IMR-90 (cell line): ENCODE measurements around the gene KCNQ1. TPM values are rescaled to one million over a fixed set of nuclear protein-coding genes. Genes with fewer than 3 reads are reported as not detected.

Source experiments
- ATAC-seq: fragments of 200-7000 bp; cut with Tn5 transposase; 2 replicates; pipeline ENCODE4 v1.9.1; 2020; ENCODE audit warnings: low read depth, mild to moderate bottlenecking, moderate library complexity
- BruUV-seq: library from RNA; stranded (reverse); fragments of 400-500 nt; replicated peaks from 2 replicates; lab custom pipeline; 2021; lab: Mats Ljungman, UMichigan
- CTCF ChIA-PET: fragments of 300-600 bp; formaldehyde crosslinking; extraction: SDS; loops from one replicate; lab custom pipeline; 2021; ENCODE audit warnings: antibody characterized with exemption; lab: Yijun Ruan, JAX
- POLR2A ChIA-PET: fragments of 300-600 bp; sonication (Branson Sonifier 250); formaldehyde crosslinking; loops from one replicate; lab custom pipeline; 2022; ENCODE audit warnings: antibody characterized with exemption; ENCODE audit not compliant: unreplicated experiment; lab: Charles Lee
- DNase-seq: peaks from one replicate; pipeline ENCODE4 v3.0.0; 2013
- H2AFZ ChIP-seq: replicated peaks from 2 replicates; pipeline ENCODE3; 2013; ENCODE audit warnings: low read length, mild to moderate bottlenecking; ENCODE audit not compliant: poor library complexity
- H2AK5ac ChIP-seq: 2 replicates; pipeline ENCODE4 v1.6.1; 2013; ENCODE audit warnings: low read depth, low read length, inconsistent platforms
- H2AK9ac ChIP-seq: replicated peaks from 2 replicates; pipeline ENCODE3; 2013; ENCODE audit warnings: mild to moderate bottlenecking, low read depth, low read length, moderate library complexity; ENCODE audit not compliant: poor library complexity
- H2BK120ac ChIP-seq: 2 replicates; pipeline ENCODE4 v1.6.1; 2013; ENCODE audit warnings: low read depth, low read length, inconsistent platforms
- H2BK15ac ChIP-seq: 3 replicates; pipeline ENCODE4 v1.6.1; 2013; ENCODE audit warnings: low read depth, low read length, inconsistent platforms
- H2BK20ac ChIP-seq: 2 replicates; pipeline ENCODE4 v1.6.1; 2013; ENCODE audit warnings: low read depth, mild to moderate bottlenecking, inconsistent platforms, low read length, moderate library complexity
- H2BK5ac ChIP-seq: 2 replicates; pipeline ENCODE4 v1.6.1; 2013; ENCODE audit warnings: mild to moderate bottlenecking, low read depth, low read length, inconsistent platforms; ENCODE audit not compliant: poor library complexity, severe bottlenecking
- H3K14ac ChIP-seq: replicated peaks from 2 replicates; pipeline ENCODE4 v1.6.1; 2013; ENCODE audit warnings: low read depth, low read length, inconsistent platforms
- H3K18ac ChIP-seq: 2 replicates; pipeline ENCODE4 v1.6.1; 2013; ENCODE audit warnings: low read depth, low read length, control low read depth
- H3K23ac ChIP-seq: 2 replicates; pipeline ENCODE4 v1.6.1; 2013; ENCODE audit warnings: low read depth, low read length, inconsistent platforms
- H3K27ac ChIP-seq: 2 replicates; pipeline ENCODE4 v1.5.1; 2013; ENCODE audit warnings: mild to moderate bottlenecking, control low read depth, low read length; ENCODE audit not compliant: insufficient read depth
- H3K27me3 ChIP-seq: 2 replicates; pipeline ENCODE4 v1.6.1; 2013; ENCODE audit warnings: low read length; ENCODE audit not compliant: control insufficient read depth, insufficient read depth
- H3K36me3 ChIP-seq: 2 replicates; pipeline ENCODE4 v1.6.1; 2013; ENCODE audit warnings: low read length, mixed read lengths; ENCODE audit not compliant: control insufficient read depth, insufficient read depth
- H3K4ac ChIP-seq: 2 replicates; pipeline ENCODE4 v1.6.1; 2013; ENCODE audit warnings: low read depth, low read length, inconsistent platforms
- H3K4me1 ChIP-seq: 2 replicates; pipeline ENCODE4 v1.6.1; 2013; ENCODE audit warnings: low read length, mixed read lengths; ENCODE audit not compliant: control insufficient read depth, insufficient read depth
- H3K4me2 ChIP-seq: 2 replicates; pipeline ENCODE4 v1.6.1; 2013; ENCODE audit warnings: low read depth, mild to moderate bottlenecking, control low read depth, low read length, moderate library complexity
- H3K4me3 ChIP-seq: 2 replicates; pipeline ENCODE4 v1.5.1; 2013; ENCODE audit warnings: low read depth, mild to moderate bottlenecking, control low read depth, low read length, moderate library complexity; ENCODE audit not compliant: insufficient read depth
- H3K56ac ChIP-seq: 2 replicates; pipeline ENCODE4 v1.6.1; 2013; ENCODE audit warnings: low read length, inconsistent platforms; ENCODE audit not compliant: insufficient read depth; ENCODE audit errors: extremely low read depth
- H3K79me1 ChIP-seq, 2 experiments: 2 replicates each; pipeline ENCODE4 v1.6.1; 2013; ENCODE audit warnings: low read length in 2 of 2, inconsistent platforms in 1 of 2, low read depth in 1 of 2
- H3K9ac ChIP-seq: 2 replicates; pipeline ENCODE4 v1.6.1; 2013; ENCODE audit warnings: low read depth, low read length, control low read depth
- H3K9me1 ChIP-seq: 2 replicates; pipeline ENCODE4 v1.6.1; 2013; ENCODE audit warnings: low read length, inconsistent platforms; ENCODE audit not compliant: insufficient read depth
- H3K9me3 ChIP-seq: 2 replicates; pipeline ENCODE4 v1.6.1; 2013; ENCODE audit warnings: low read length; ENCODE audit not compliant: control insufficient read depth, insufficient read depth
- H4K20me1 ChIP-seq: 2 replicates; pipeline ENCODE4 v1.6.1; 2013; ENCODE audit warnings: low read length, inconsistent platforms; ENCODE audit not compliant: insufficient read depth
- H4K5ac ChIP-seq: 2 replicates; pipeline ENCODE4 v1.6.1; 2013; ENCODE audit warnings: mild to moderate bottlenecking, low read depth, low read length, control low read depth
- H4K8ac ChIP-seq, 2 experiments: 2 replicates each; pipeline ENCODE4 v1.6.1; 2013; ENCODE audit warnings: low read depth in 2 of 2, low read length in 2 of 2, control low read depth in 1 of 2, inconsistent platforms in 1 of 2
- H4K91ac ChIP-seq: 2 replicates; pipeline ENCODE4 v1.6.1; 2013; ENCODE audit warnings: low read depth, low read length, inconsistent platforms; ENCODE audit not compliant: insufficient read depth
- BHLHE40 ChIP-seq: fragments of 150-350 bp; IDR thresholded peaks from 2 replicates; pipeline ENCODE4 v1.6.1; 2016; ENCODE audit warnings: mild to moderate bottlenecking, low read depth, low read length
- CEBPB ChIP-seq: IDR thresholded peaks from 2 replicates; pipeline ENCODE4 v1.6.1; 2012; ENCODE audit warnings: low read depth, low read length, improper control_type of control experiment
- CHD1 ChIP-seq: IDR thresholded peaks from 2 replicates; pipeline ENCODE4 v1.6.1; 2012; ENCODE audit warnings: low read depth, low read length, improper control_type of control experiment
- CTCF ChIP-seq: conservative IDR thresholded peaks from 2 replicates; pipeline ENCODE4 v1.5.1; 2012; ENCODE audit warnings: mild to moderate bottlenecking, low read depth, low read length, improper control_type of control experiment
- ELK1 ChIP-seq: fragments of 150-350 bp; IDR thresholded peaks from 2 replicates; pipeline ENCODE4 v1.6.1; 2016; ENCODE audit warnings: low read depth, mild to moderate bottlenecking, low read length, moderate library complexity, borderline replicate concordance
- MAFK ChIP-seq: IDR thresholded peaks from 2 replicates; pipeline ENCODE4 v1.6.1; 2012; ENCODE audit warnings: low read depth, low read length, improper control_type of control experiment
- MAZ ChIP-seq: IDR thresholded peaks from 2 replicates; pipeline ENCODE4 v1.6.1; 2012; ENCODE audit warnings: low read depth, mild to moderate bottlenecking, low read length, improper control_type of control experiment, moderate library complexity, borderline replicate concordance
- MXI1 ChIP-seq: IDR thresholded peaks from 2 replicates; pipeline ENCODE4 v1.6.1; 2012; ENCODE audit warnings: low read depth, mild to moderate bottlenecking, low read length, moderate library complexity, borderline replicate concordance
- NFE2L2 ChIP-seq: fragments of 150-350 bp; IDR thresholded peaks from 2 replicates; pipeline ENCODE4 v1.6.1; 2016; ENCODE audit warnings: low read depth, mild to moderate bottlenecking, low read length
- POLR2A ChIP-seq: IDR thresholded peaks from 2 replicates; pipeline ENCODE4 v1.6.1; 2012; ENCODE audit warnings: mild to moderate bottlenecking, low read depth, low read length
- RCOR1 ChIP-seq: IDR thresholded peaks from 2 replicates; pipeline ENCODE4 v1.6.1; 2012; ENCODE audit warnings: mild to moderate bottlenecking, low read length, improper control_type of control experiment; ENCODE audit not compliant: insufficient replicate concordance
- RFX5 ChIP-seq: IDR thresholded peaks from 2 replicates; pipeline ENCODE4 v1.8.0; 2012; ENCODE audit warnings: low read depth, mild to moderate bottlenecking, low read length, moderate library complexity
- SMC3 ChIP-seq: fragments of 150-350 bp; IDR thresholded peaks from 2 replicates; pipeline ENCODE4 v1.6.1; 2016; ENCODE audit warnings: low read depth, mild to moderate bottlenecking, antibody characterized with exemption, low read length, moderate library complexity
- USF2 ChIP-seq: fragments of 150-350 bp; IDR thresholded peaks from 2 replicates; pipeline ENCODE4 v1.6.1; 2017; ENCODE audit warnings: mild to moderate bottlenecking, antibody characterized with exemption, low read length, low read depth
- WGBS, 2 experiments: methylation state at CpG; one replicate each; pipeline versions ENCODE4 v1.1.5 to v1.1.7; 2013; ENCODE audit warnings: missing lambda C conversion rate in 2 of 2; ENCODE audit not compliant: insufficient read length in 1 of 2; ENCODE audit errors: extremely low coverage in 2 of 2; 5-methylcytosine and 5-hydroxymethylcytosine counted together
- dilution Hi-C: fragments of 300-500 bp; cut with HindIII; formaldehyde crosslinking; loops from one replicate; pipeline ENCODE4 v1.14.3; 2018; ENCODE audit warnings: low sequenced_read_pairs; ENCODE audit not compliant: unreplicated experiment
- in situ Hi-C: fragments of 300-500 bp; cut with MboI; formaldehyde crosslinking; loops from 3 replicates; pipeline ENCODE4 v1.14.3; 2019; ENCODE audit warnings: low sequenced_read_pairs, inconsistent platforms, mixed read lengths
- intact Hi-C: fragments of 100-400 bp; cut with micrococcal nuclease; formaldehyde crosslinking; loops from 2 replicates; pipeline ENCODE4 v1.10.0; 2022
- polyA plus RNA-seq, 3 experiments: library from polyadenylated mRNA; depleted of rRNA; stranded (reverse); fragments of >200 nt; gene quantifications; 2 replicates each; pipeline ENCODE4 v1.2.3, GENCODE V29; 2012; ENCODE audit warnings: low replicate concordance in 1 of 3
- total RNA-seq: library from RNA; depleted of rRNA; stranded (reverse); fragments of >200 nt; gene quantifications from 2 replicates; pipeline ENCODE4 v1.2.3, GENCODE V29; 2012

Gene KCNQ1
- total and polyA plus RNA-seq, 2 of the 4 experiments (the other 2 are of a cell fraction) = 0.07 TPM; not detected in 1

- H4K20me1 ChIP-seq = no peaks in the 10 kb centered on the region
- ATAC-seq (no peak), DNase-seq (no peak)
- no peak overlapping the region for H3K27ac ChIP-seq
- peaks cover 2% of the 10 kb centered on the region for H3K9me3 ChIP-seq
- in situ Hi-C loops = no loop called here
- BruUV-seq = no TSS peak
- H3K14ac ChIP-seq = no peak overlapping the region
- no peak overlapping the region for H3K4ac ChIP-seq
- H3K9me1 ChIP-seq = no peaks in the 10 kb centered on the region
- POLR2A ChIA-PET = no interaction called here
- intact Hi-C loops = no loop called here
- no peak overlapping the region for H3K23ac ChIP-seq
- no peak overlapping the region for H2BK5ac ChIP-seq
- H2AK5ac ChIP-seq = no peak overlapping the region
- dilution Hi-C loops = no loop called here
- no peak overlapping the region for H2AFZ ChIP-seq
- H2BK120ac ChIP-seq = no peak overlapping the region
- no peak overlapping the region for H3K56ac ChIP-seq
- H3K27me3 ChIP-seq = peaks cover 61% of the 10 kb centered on the region
- H3K79me1 ChIP-seq = no peaks in the 10 kb centered on the region
- H3K4me1 ChIP-seq = no peaks in the 10 kb centered on the region
- no peak overlapping the region for H3K4me2 ChIP-seq
- 76% methylated on average over 5 of the region's 7 CpGs; no CpG with 5 or more reads in 1 of the 2 experiments for WGBS, 2 experiments
- no peak overlapping the region for H2BK15ac ChIP-seq
- H3K36me3 ChIP-seq = no peaks in the 10 kb centered on the region
- H3K18ac ChIP-seq = no peak overlapping the region
- CTCF ChIA-PET = no interaction called here
- no peak overlapping the region for H3K4me3 ChIP-seq
- no peak overlapping the region for H2BK20ac ChIP-seq
- no peak overlapping the region for H4K5ac ChIP-seq
- TF ChIP-seq RCOR1 (no peak), MAFK (no peak), USF2 (no peak), CEBPB (no peak), SMC3 (no peak), BHLHE40 (no peak), NFE2L2 (no peak), POLR2A (no peak), MXI1 (no peak), CTCF (no peak), CHD1 (no peak), MAZ (no peak), RFX5 (no peak), ELK1 (no peak)
- H2AK9ac ChIP-seq = no peak overlapping the region
- no peak overlapping the region for H4K8ac ChIP-seq
- H4K91ac ChIP-seq = no peak overlapping the region
- H3K9ac ChIP-seq = no peak overlapping the region
Measured at GRCh38 chr11:2714871-2715270, 270.1 kb downstream of the KCNQ1 start.
